ENCODE results near the gene PIGH. TPM values are rescaled to one million over a fixed set of nuclear protein-coding genes. Genes with fewer than 3 reads are reported as not detected.

PIGH gene
- total and polyA plus RNA-seq, 10 of the 15 experiments (the other 5 are each of a cell fraction or from before 2014, with no cell fraction given): 15.5 to 46.6 (median 22.3) TPM

DNA sequence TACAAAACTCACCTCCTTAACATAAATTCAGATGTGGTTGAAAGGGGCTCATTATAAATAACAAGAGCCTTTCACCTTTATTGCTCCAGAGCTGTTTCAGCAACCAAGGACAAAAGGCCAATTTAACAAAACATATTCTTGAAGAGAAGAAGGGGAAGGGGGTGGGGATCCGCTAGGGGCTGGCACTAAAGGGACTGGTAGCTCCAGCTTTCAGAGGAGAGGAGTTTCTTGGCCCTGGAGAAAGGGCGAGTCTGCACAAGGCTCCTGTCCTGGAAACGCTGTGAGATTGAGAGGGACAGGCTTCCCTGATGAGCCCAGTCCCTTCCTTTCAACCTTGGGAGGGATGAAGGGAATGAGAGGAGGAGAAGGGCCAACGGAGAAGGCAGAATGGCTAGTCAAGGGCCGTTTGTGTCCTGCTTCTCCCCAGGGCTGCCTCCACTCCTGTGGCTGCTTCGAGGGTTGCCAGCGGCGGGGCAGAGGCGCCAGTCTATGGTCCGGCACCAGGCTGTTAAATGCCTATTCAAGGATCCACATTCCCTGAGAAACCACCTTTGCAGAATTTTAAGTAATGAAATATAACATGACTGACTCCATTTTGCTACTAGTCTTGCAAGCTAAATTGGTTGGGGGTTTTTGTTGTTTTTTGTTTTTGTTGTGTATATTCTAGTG is 9.7 kb upstream of the PIGH start:
- Histone ChIP-seq H3K4me1 (ENCODE audit: control insufficient read depth, insufficient read depth, low read length) (no peaks in the 10 kb centered on the region), H3K27ac (ENCODE audit: control insufficient read depth, insufficient read depth) (no peak overlapping the region), H4K20me1 (ENCODE audit: control insufficient read depth, insufficient read depth) (no peaks in the 10 kb centered on the region), H3K36me3 (ENCODE audit: control insufficient read depth in 2 of 2, insufficient read depth in 2 of 2, low read length in 1 of 2) (no peaks in the 10 kb centered on the region), H3K27me3 (replicated peaks in 1 of 2; ENCODE audit: control insufficient read depth in 2 of 2, insufficient read depth in 2 of 2, low read length in 1 of 2) (no peaks in the 10 kb centered on the region), H3K4me3 (no peak overlapping the region), H3K4me2 (ENCODE audit: control insufficient read depth, insufficient read depth) (no peak overlapping the region), H3K9me3 (replicated peaks; ENCODE audit: control insufficient read depth, insufficient read depth, low read length) (no peaks in the 10 kb centered on the region), H2AFZ (ENCODE audit: control insufficient read depth, low read depth, low read length) (no peak overlapping the region), H3K79me2 (ENCODE audit: control insufficient read depth, insufficient read depth, low read length) (no peaks in the 10 kb centered on the region), H3K9ac (ENCODE audit: control insufficient read depth, insufficient read depth, low read length) (no peak overlapping the region)
- TF ChIP-seq BRCA1 (IDR thresholded peaks at IDR 0.05; ENCODE audit: low read depth, low read length) (no peak), EGR1 (IDR thresholded peaks at IDR 0.05; ENCODE audit: borderline replicate concordance in 1 of 2, low read depth in 2 of 2, low read length in 2 of 2) (no peak), ZNF24 (IDR thresholded peaks at IDR 0.05) (no peak), NR2F1 (conservative IDR thresholded peaks at IDR 0.05) (no peak), ZNF207 (IDR thresholded peaks at IDR 0.05; ENCODE audit: borderline replicate concordance) (no peak), ESRRA (IDR thresholded peaks at IDR 0.05; ENCODE audit: low read length) (no peak), POU2F2 (IDR thresholded peaks at IDR 0.05; ENCODE audit: borderline replicate concordance, low read depth, low read length) (no peak), STAT1 (conservative IDR thresholded peaks at IDR 0.05) (no peak), PKNOX1 (IDR thresholded peaks at IDR 0.05) (no peak)
- TF ChIP-seq, protein P1, sequence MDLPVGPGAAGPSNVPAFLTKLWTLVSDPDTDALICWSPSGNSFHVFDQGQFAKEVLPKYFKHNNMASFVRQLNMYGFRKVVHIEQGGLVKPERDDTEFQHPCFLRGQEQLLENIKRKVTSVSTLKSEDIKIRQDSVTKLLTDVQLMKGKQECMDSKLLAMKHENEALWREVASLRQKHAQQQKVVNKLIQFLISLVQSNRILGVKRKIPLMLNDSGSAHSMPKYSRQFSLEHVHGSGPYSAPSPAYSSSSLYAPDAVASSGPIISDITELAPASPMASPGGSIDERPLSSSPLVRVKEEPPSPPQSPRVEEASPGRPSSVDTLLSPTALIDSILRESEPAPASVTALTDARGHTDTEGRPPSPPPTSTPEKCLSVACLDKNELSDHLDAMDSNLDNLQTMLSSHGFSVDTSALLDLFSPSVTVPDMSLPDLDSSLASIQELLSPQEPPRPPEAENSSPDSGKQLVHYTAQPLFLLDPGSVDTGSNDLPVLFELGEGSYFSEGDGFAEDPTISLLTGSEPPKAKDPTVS (IDR thresholded peaks at IDR 0.05; ENCODE audit: low read depth, low read length): no peak
- in situ Hi-C loops (cut with MboI): no loop called here
- intact Hi-C loops (cut with micrococcal nuclease; ENCODE audit: unreplicated experiment): no loop called here
- ChIA-PET POLR2A (no interaction called here), SMC1A (ENCODE audit: uncharacterized antibody, unreplicated experiment) (interaction anchor here (0.7 to 1.3 kb wide), 4 partner anchors 11 to 58 kb away, joined by 3 to 4 read pairs (median 4); no protein-coding TSS in a partner anchor), RAD21 (ENCODE audit: unreplicated experiment) (interaction anchor here (0.9 to 1.6 kb wide), 3 partner anchors 10 to 97 kb away, joined by 3 to 6 read pairs (median 4); partner anchors contain the start of gene PIGH), CTCF (interaction anchor here (1.2 to 5.1 kb wide), 4 partner anchors 9 to 94 kb away, joined by 5 to 30 read pairs (median 8); partner anchors contain the start of gene PIGH)
- no TSS peak for BruUV-seq (replicated peaks)
- no peak for DNase-seq (ENCODE audit: low read depth, low spot score)
- FAIRE-seq: no peak
- 64% methylated on average over 10 of the region's 10 CpGs for WGBS (ENCODE audit: insufficient coverage, insufficient replicate concordance, low lambda C conversion rate, missing lambda C conversion rate)
- no peak for ATAC-seq
